ENCODE results near the gene SDK2. TPM values are rescaled to one million over a fixed set of nuclear protein-coding genes. Genes with fewer than 3 reads are reported as not detected.

Gene SDK2
- total and polyA plus RNA-seq, 2 of the 4 experiments (the other 2 are of a cell fraction) = under 0.01 to 0.03 TPM

GRCh38 chr17:73693071-73693470, 48.8 kb upstream of the SDK2 start:
- Histone ChIP-seq H2BK5ac (ENCODE audit: low read depth, low read length, poor library complexity, severe bottlenecking) (no peak overlapping the region), H3K9me3 (ENCODE audit: control insufficient read depth, insufficient read depth, low read length) (peaks cover 47% of the 10 kb centered on the region), H3K56ac (ENCODE audit: extremely low read depth, insufficient read depth, low read length) (no peak overlapping the region), H3K9me1 (ENCODE audit: insufficient read depth, low read length) (no peaks in the 10 kb centered on the region), H3K18ac (ENCODE audit: low read depth, low read length) (no peak overlapping the region), H3K27ac (ENCODE audit: insufficient read depth, low read length) (no peak overlapping the region), H3K36me3 (ENCODE audit: control insufficient read depth, insufficient read depth, low read length) (no peaks in the 10 kb centered on the region), H3K79me1 (ENCODE audit: low read depth in 1 of 2, low read length in 2 of 2) (no peaks in the 10 kb centered on the region), H2AK5ac (ENCODE audit: low read depth, low read length) (no peak overlapping the region), H3K9ac (ENCODE audit: low read depth, low read length) (no peak overlapping the region), H3K4me1 (ENCODE audit: control insufficient read depth, insufficient read depth, low read length) (no peaks in the 10 kb centered on the region), H3K23ac (ENCODE audit: low read depth, low read length) (no peak overlapping the region), H3K4me2 (ENCODE audit: low read depth, low read length) (no peak overlapping the region), H2AK9ac (replicated peaks; ENCODE audit: low read depth, low read length, poor library complexity) (no peak overlapping the region), H2BK20ac (ENCODE audit: low read depth, low read length) (no peak overlapping the region), H3K4ac (ENCODE audit: low read depth, low read length) (no peak overlapping the region), H4K20me1 (ENCODE audit: insufficient read depth, low read length) (no peaks in the 10 kb centered on the region), H2AFZ (replicated peaks; ENCODE audit: low read length, poor library complexity) (no peak overlapping the region), H2BK120ac (ENCODE audit: low read depth, low read length) (no peak overlapping the region), H2BK15ac (ENCODE audit: low read depth, low read length) (no peak overlapping the region), H3K27me3 (ENCODE audit: control insufficient read depth, insufficient read depth, low read length) (no peaks in the 10 kb centered on the region), H4K91ac (ENCODE audit: insufficient read depth, low read depth, low read length) (no peak overlapping the region), H4K5ac (ENCODE audit: low read depth, low read length) (no peak overlapping the region), H3K14ac (replicated peaks; ENCODE audit: low read depth, low read length) (no peak overlapping the region), H3K4me3 (ENCODE audit: insufficient read depth, low read depth, low read length) (no peak overlapping the region), H4K8ac (ENCODE audit: low read depth in 2 of 2, low read length in 2 of 2) (no peak overlapping the region)
- no TSS peak for BruUV-seq (replicated peaks)
- ATAC-seq (ENCODE audit: low read depth) (no peak), DNase-seq (no peak)
- WGBS, 2 experiments (ENCODE audit: extremely low coverage in 2 of 2, insufficient read length in 1 of 2) = 24% methylated on average over 4 of the region's 12 CpGs; no CpG with 5 or more reads in 1 of the 2 experiments
- ChIA-PET POLR2A (ENCODE audit: unreplicated experiment) (no interaction called here), CTCF (no interaction called here)
- intact Hi-C loops (cut with micrococcal nuclease) (no loop called here), in situ Hi-C loops (cut with MboI; ENCODE audit: low sequenced_read_pairs) (no loop called here), dilution Hi-C loops (cut with HindIII; ENCODE audit: low sequenced_read_pairs, unreplicated experiment) (no loop called here)
- TF ChIP-seq ELK1 (IDR thresholded peaks at IDR 0.05; ENCODE audit: borderline replicate concordance, low read depth, low read length) = no peak
- TF ChIP-seq CHD1 (IDR thresholded peaks at IDR 0.05; ENCODE audit: low read depth, low read length) = no peak
